Measurements from ENCODE around the gene GLIS2.

GLIS2 gene

GRCh38 chr16:4336701-4337539 is 21.1 kb downstream of the GLIS2 start:
- Histone ChIP-seq H3K4me1 (peaks cover 0 to 10% (median 4%) of the 10 kb centered on the region in 4 donors), H3K27me3 (no peaks in the 10 kb centered on the region), H3K36me3 (peaks cover 27 to 87% (median 80%) of the 10 kb centered on the region in 3 donors), H3K4me3 (no peak overlapping the region), H3K9me3 (no peaks in the 10 kb centered on the region), H3K27ac (no peak overlapping the region)
- intact Hi-C loops (cut with DNase I; ENCODE audit: low total_unique reads): no loop called here
- peak in 1 of 2 donors; percentile 64 for DNase-seq
- TF ChIP-seq, protein P1, sequence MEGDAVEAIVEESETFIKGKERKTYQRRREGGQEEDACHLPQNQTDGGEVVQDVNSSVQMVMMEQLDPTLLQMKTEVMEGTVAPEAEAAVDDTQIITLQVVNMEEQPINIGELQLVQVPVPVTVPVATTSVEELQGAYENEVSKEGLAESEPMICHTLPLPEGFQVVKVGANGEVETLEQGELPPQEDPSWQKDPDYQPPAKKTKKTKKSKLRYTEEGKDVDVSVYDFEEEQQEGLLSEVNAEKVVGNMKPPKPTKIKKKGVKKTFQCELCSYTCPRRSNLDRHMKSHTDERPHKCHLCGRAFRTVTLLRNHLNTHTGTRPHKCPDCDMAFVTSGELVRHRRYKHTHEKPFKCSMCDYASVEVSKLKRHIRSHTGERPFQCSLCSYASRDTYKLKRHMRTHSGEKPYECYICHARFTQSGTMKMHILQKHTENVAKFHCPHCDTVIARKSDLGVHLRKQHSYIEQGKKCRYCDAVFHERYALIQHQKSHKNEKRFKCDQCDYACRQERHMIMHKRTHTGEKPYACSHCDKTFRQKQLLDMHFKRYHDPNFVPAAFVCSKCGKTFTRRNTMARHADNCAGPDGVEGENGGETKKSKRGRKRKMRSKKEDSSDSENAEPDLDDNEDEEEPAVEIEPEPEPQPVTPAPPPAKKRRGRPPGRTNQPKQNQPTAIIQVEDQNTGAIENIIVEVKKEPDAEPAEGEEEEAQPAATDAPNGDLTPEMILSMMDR (IDR thresholded peaks at IDR 0.05): no peak

GRCh38 chr16:4337540-4338088 is 21.7 kb downstream of the GLIS2 start:
- H3K4me1 ChIP-seq: peaks cover 0 to 10% (median 4%) of the 10 kb centered on the region in 4 donors
- peaks cover 27 to 80% (median 73%) of the 10 kb centered on the region in 3 donors for H3K36me3 ChIP-seq
- intact Hi-C loops (cut with DNase I; ENCODE audit: low total_unique reads): no loop called here
- TF ChIP-seq, protein P1 (IDR thresholded peaks at IDR 0.05): no peak
- no peak overlapping the region for H3K4me3 ChIP-seq
- no peaks in the 10 kb centered on the region for H3K9me3 ChIP-seq
- no peaks in the 10 kb centered on the region for H3K27me3 ChIP-seq
- DNase-seq: no peak
- peak overlapping the region in 1 of 2 donors; percentile 1 for H3K27ac ChIP-seq

- peaks cover 27 to 80% (median 68%) of the 10 kb centered on the region in 3 donors for H3K36me3 ChIP-seq
- DNase-seq: no peak
- TF ChIP-seq, protein P1 (IDR thresholded peaks at IDR 0.05): no peak
- H3K27me3 ChIP-seq: no peaks in the 10 kb centered on the region
- no peak overlapping the region for H3K4me3 ChIP-seq
- H3K4me1 ChIP-seq: peaks cover 0 to 10% (median 4%) of the 10 kb centered on the region in 4 donors
- no peaks in the 10 kb centered on the region for H3K9me3 ChIP-seq
- intact Hi-C loops (cut with DNase I; ENCODE audit: low total_unique reads): no loop called here
- H3K27ac ChIP-seq: peak overlapping the region in 1 of 2 donors; percentile 1
Measured at GRCh38 chr16:4338125-4338582, 22.3 kb downstream of the GLIS2 start.

GRCh38 chr16:4338712-4339299 is 22.9 kb downstream of the GLIS2 start:
- Histone ChIP-seq H3K4me1 (peaks cover 0 to 10% (median 4%) of the 10 kb centered on the region in 4 donors), H3K36me3 (peaks cover 27 to 75% (median 61%) of the 10 kb centered on the region in 3 donors), H3K4me3 (no peak overlapping the region), H3K9me3 (no peaks in the 10 kb centered on the region), H3K27me3 (no peaks in the 10 kb centered on the region), H3K27ac (peak overlapping the region in 1 of 2 donors; percentile 1)
- intact Hi-C loops (cut with DNase I; ENCODE audit: low total_unique reads): no loop called here
- DNase-seq: no peak
- TF ChIP-seq, protein P1 (IDR thresholded peaks at IDR 0.05): no peak

- Histone ChIP-seq H3K36me3 (peaks cover 27 to 72% (median 59%) of the 10 kb centered on the region in 3 donors), H3K9me3 (no peaks in the 10 kb centered on the region)
Measured at GRCh38 chr16:4339455-4339854, 23.6 kb downstream of the GLIS2 start.

More at GRCh38 chr16:4339455-4339854, 23.6 kb downstream of the GLIS2 start:
- Histone ChIP-seq H3K4me3 (no peak overlapping the region), H3K27me3 (no peaks in the 10 kb centered on the region), H3K27ac (peak overlapping the region in 1 of 2 donors; percentile 16), H3K4me1 (peaks cover 0 to 10% (median 4%) of the 10 kb centered on the region in 4 donors)
- intact Hi-C loops (cut with DNase I; ENCODE audit: low total_unique reads): no loop called here
- TF ChIP-seq, protein P1 (IDR thresholded peaks at IDR 0.05): no peak
- no peak for DNase-seq

All from tibial artery (tissue), 4 donors.